A673 (cell line): Measurements from ENCODE around the gene NCAPG2.

Source experiments
- CTCF ChIP-seq: fragments of 300-800, 200-600 bp; sonication (generic); conservative IDR thresholded peaks from 2 replicates; pipeline ENCODE4 v1.5.1; 2017; ENCODE audit warnings: low read depth, mild to moderate bottlenecking, antibody characterized with exemption, low read length, moderate library complexity, mixed read lengths
- EZH2 ChIP-seq: fragments of 200-600 bp; sonication (generic); IDR thresholded peaks from 2 replicates; pipeline ENCODE4 v1.6.1; 2017; ENCODE audit warnings: borderline replicate concordance, low read depth, mild to moderate bottlenecking, mixed read lengths, antibody characterized with exemption, low read length; ENCODE audit not compliant: poor library complexity, severe bottlenecking

- TF ChIP-seq CTCF (no peak), EZH2 (no peak)
Observed at GRCh38 chr7:158743219-158743618, 38.6 kb upstream of the NCAPG2 start.
